ENCODE data around the gene TESMIN. TPM values are rescaled to one million over a fixed set of nuclear protein-coding genes. Genes with fewer than 3 reads are reported as not detected.

Gene TESMIN
- total and polyA plus RNA-seq, 2 of the 13 experiments (the other 11 are each of a cell fraction or from before 2014, with no cell fraction given), result 0.15 to 0.45 TPM

- Histone ChIP-seq H3K4me2 (ENCODE audit: low read depth, low read length) (no peak overlapping the region), H3K79me2 (ENCODE audit: insufficient read depth, low read length) (no peaks in the 10 kb centered on the region), H3K4me1 (ENCODE audit: insufficient read depth, low read length) (no peaks in the 10 kb centered on the region), H3K27me3 (ENCODE audit: control insufficient read depth in 1 of 2, insufficient read depth in 2 of 2, low read length in 2 of 2) (peaks cover 2 to 31% of the 10 kb centered on the region in 2 experiments; a peak in 3 of 5 replicates), H3K9me3 (ENCODE audit: low read length) (no peaks in the 10 kb centered on the region), H3K4me3 (replicated peaks in 1 of 3; ENCODE audit: insufficient read depth in 1 of 3, low read depth in 2 of 3, low read length in 3 of 3) (no peak overlapping the region), H3K36me3 (replicated peaks in 1 of 2; ENCODE audit: control insufficient read depth in 1 of 2, insufficient read depth in 2 of 2, low read length in 2 of 2) (no peaks in the 10 kb centered on the region), H2AFZ (ENCODE audit: low read length) (no peak overlapping the region), H3K9ac (ENCODE audit: insufficient read depth, low read depth, low read length) (no peak overlapping the region), H4K20me1 (ENCODE audit: insufficient read depth, low read length) (no peaks in the 10 kb centered on the region), H3K27ac (ENCODE audit: extremely low read length, insufficient read depth, low read length) (no peak overlapping the region)
- ATAC-seq, result no peak
- no TSS peak for BruUV-seq (replicated peaks)
- in situ Hi-C loops (cut with HindIII; ENCODE audit: extremely low pct_ligation_motif_present, low pct_unique_long_range_greater_than_20kb), result no loop called here
- no peak for DNase-seq (ENCODE audit: low spot score)
- 33% methylated on average over 7 of the region's 7 CpGs for WGBS (ENCODE audit: low lambda C conversion rate)
- intact Hi-C loops (cut with micrococcal nuclease; ENCODE audit: unreplicated experiment), result no loop called here
- no peak for TF ChIP-seq ZNF749 (CRISPR knock-in tag; IDR thresholded peaks at IDR 0.05; ENCODE audit: borderline replicate concordance)
- ChIA-PET POLR2A (no interaction called here), CTCF (ENCODE audit: low intra/inter-chr PET ratio, low total read pairs) (no interaction called here)
- no peak for FAIRE-seq
Observed at GRCh38 chr11:68734111-68734510, 17.2 kb downstream of the TESMIN start.

- BruUV-seq (replicated peaks), result no TSS peak
- Histone ChIP-seq H2AFZ (ENCODE audit: low read length) (no peak overlapping the region), H3K4me1 (ENCODE audit: insufficient read depth, low read length) (no peaks in the 10 kb centered on the region), H3K36me3 (replicated peaks in 1 of 2; ENCODE audit: control insufficient read depth in 1 of 2, insufficient read depth in 2 of 2, low read length in 2 of 2) (no peaks in the 10 kb centered on the region), H3K27me3 (ENCODE audit: control insufficient read depth in 1 of 2, insufficient read depth in 2 of 2, low read length in 2 of 2) (peaks cover 0 to 14% of the 10 kb centered on the region in 2 experiments; a peak in 2 of 5 replicates), H3K79me2 (ENCODE audit: insufficient read depth, low read length) (no peaks in the 10 kb centered on the region), H3K9ac (ENCODE audit: insufficient read depth, low read depth, low read length) (no peak overlapping the region), H4K20me1 (ENCODE audit: insufficient read depth, low read length) (0 out of 2 replicates have a peak, but pooled peaks cover 2% of the 10 kb centered on the region), H3K27ac (ENCODE audit: extremely low read length, insufficient read depth, low read length) (no peak overlapping the region), H3K4me2 (ENCODE audit: low read depth, low read length) (no peak overlapping the region), H3K4me3 (replicated peaks in 1 of 3; ENCODE audit: insufficient read depth in 1 of 3, low read depth in 2 of 3, low read length in 3 of 3) (no peak overlapping the region), H3K9me3 (ENCODE audit: low read length) (no peaks in the 10 kb centered on the region)
- in situ Hi-C loops (cut with HindIII; ENCODE audit: extremely low pct_ligation_motif_present, low pct_unique_long_range_greater_than_20kb) (no loop called here), intact Hi-C loops (cut with micrococcal nuclease; ENCODE audit: unreplicated experiment) (no loop called here)
- ATAC-seq, result no peak
- POLR2A ChIA-PET, result no interaction called here
- no peak for FAIRE-seq
- CTCF ChIA-PET (ENCODE audit: low intra/inter-chr PET ratio, low total read pairs), result no interaction called here
- DNase-seq (ENCODE audit: low spot score), result no peak
- 7% methylated on average over 6 of the region's 6 CpGs for WGBS (ENCODE audit: low lambda C conversion rate)
- TF ChIP-seq NFE2L1 (CRISPR knock-in tag; IDR thresholded peaks at IDR 0.05; ENCODE audit: borderline replicate concordance), result no peak
- TF ChIP-seq ZFX (CRISPR knock-in tag; IDR thresholded peaks at IDR 0.05; ENCODE audit: low read depth), result no peak
- TF ChIP-seq GATAD2A (CRISPR knock-in tag; IDR thresholded peaks at IDR 0.05), result no peak
- TF ChIP-seq ZFYVE20 (CRISPR knock-in tag; IDR thresholded peaks at IDR 0.05; ENCODE audit: borderline replicate concordance, low read depth), result no peak
- TF ChIP-seq FOXO4 (CRISPR knock-in tag; conservative IDR thresholded peaks at IDR 0.05), result no peak
- no peak for TF ChIP-seq ZUFSP (CRISPR knock-in tag; IDR thresholded peaks at IDR 0.05; ENCODE audit: borderline replicate concordance)
- TF ChIP-seq ZNF225 (CRISPR knock-in tag; IDR thresholded peaks at IDR 0.05), result no peak
- TF ChIP-seq ATAD3A (CRISPR knock-in tag; IDR thresholded peaks at IDR 0.05), result no peak
- TF ChIP-seq PTBP1 (IDR thresholded peaks at IDR 0.05; ENCODE audit: low read depth, low read length, poor library complexity, severe bottlenecking), result no peak
- no peak for TF ChIP-seq NFE2L2 (IDR thresholded peaks at IDR 0.05; ENCODE audit: low read length)
- no peak for TF ChIP-seq CEBPZ (IDR thresholded peaks at IDR 0.05; ENCODE audit: low read length)
- TF ChIP-seq ELF3 (CRISPR knock-in tag; IDR thresholded peaks at IDR 0.05), result no peak
Observed at GRCh38 chr11:68727783-68728182, 23.5 kb downstream of the TESMIN start.

Measured in HepG2 (cell line).